Chondrocyte (in vitro differentiated cells): Measurements from ENCODE around the gene PRH2. TPM values are rescaled to one million over a fixed set of nuclear protein-coding genes. Genes with fewer than 3 reads are reported as not detected.

Experiments used
- DNase-seq: peaks from one replicate; pipeline ENCODE4 v3.0.0; 2021; ENCODE audit warnings: mixed read lengths, low spot score
- H3K27ac Mint-ChIP-seq: one replicate; pipeline ENCODE4 v1.8.0; 2021; ENCODE audit warnings: mild to moderate bottlenecking, moderate library complexity, mixed read lengths; ENCODE audit not compliant: unreplicated experiment
- H3K27me3 Mint-ChIP-seq: 2 replicates; pipeline ENCODE4 v1.8.0; 2021; ENCODE audit warnings: low read depth, mixed read lengths
- H3K36me3 Mint-ChIP-seq: 2 replicates; pipeline ENCODE4 v1.8.0; 2021; ENCODE audit warnings: low read depth, mixed read lengths
- H3K4me1 Mint-ChIP-seq: 2 replicates; pipeline ENCODE4 v1.8.0; 2021; ENCODE audit warnings: low read depth, mild to moderate bottlenecking, mixed read lengths
- H3K4me3 Mint-ChIP-seq: one replicate; pipeline ENCODE4 v1.8.0; 2021; ENCODE audit warnings: mild to moderate bottlenecking, moderate library complexity, mixed read lengths; ENCODE audit not compliant: unreplicated experiment
- H3K9me3 Mint-ChIP-seq: 2 replicates; pipeline ENCODE4 v1.8.0; 2021; ENCODE audit warnings: low read depth, mixed read lengths
- long read RNA-seq: library from polyadenylated mRNA; stranded (forward); transcript quantifications from one replicate; pipeline ENCODE4 v2.0.0, GENCODE V29; 2021
- total RNA-seq: library from RNA; stranded (reverse); gene quantifications from 3 replicates; pipeline ENCODE4 v1.2.1, GENCODE V29; 2021
- TF ChIP-seq, protein P1 (sequence below): fragments of 200-600 bp; sonication (generic); IDR thresholded peaks from 2 replicates; pipeline ENCODE4 v1.5.0; 2021; ENCODE audit warnings: antibody characterized with exemption, mild to moderate bottlenecking, moderate library complexity

Gene PRH2
- not detected in 3 replicates for total RNA-seq
- long read RNA-seq: 0 reads

DNA sequence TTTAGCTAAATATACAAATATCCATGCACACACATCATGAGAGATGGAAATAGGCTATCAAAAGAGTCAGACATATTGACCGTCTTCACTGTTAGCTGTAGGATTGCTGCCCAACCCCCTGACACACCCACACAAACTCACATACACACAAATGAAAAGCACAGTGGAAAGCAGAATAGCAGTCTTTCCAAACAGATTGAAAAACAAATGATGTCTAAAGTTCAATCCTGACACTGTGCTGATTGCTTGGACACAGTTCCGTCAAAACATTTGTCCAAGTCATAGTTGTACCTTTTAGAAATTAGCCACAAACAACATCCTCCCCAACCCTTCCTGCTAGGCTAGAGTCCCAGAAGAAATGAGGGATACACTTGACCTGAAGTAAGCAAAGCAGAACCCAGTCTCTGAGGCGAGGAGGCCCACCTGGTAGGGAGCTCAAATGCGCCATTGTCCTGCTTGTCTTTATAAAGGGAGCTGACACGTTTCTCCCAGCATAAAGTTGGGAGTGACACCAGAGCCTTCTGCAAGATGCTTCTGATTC lies at the start of gene PRH2:
TSS of gene PRH2 (plus strand) at position 491 of the 541 bp plus-strand sequence. CDS start at position 529, 38 bp downstream.
- H3K36me3 Mint-ChIP-seq: no peaks in the 10 kb centered on the region
- no peak within 1 kb of the TSS for H3K4me3 Mint-ChIP-seq
- no peaks in the 10 kb centered on the region for H3K4me1 Mint-ChIP-seq

DNA sequence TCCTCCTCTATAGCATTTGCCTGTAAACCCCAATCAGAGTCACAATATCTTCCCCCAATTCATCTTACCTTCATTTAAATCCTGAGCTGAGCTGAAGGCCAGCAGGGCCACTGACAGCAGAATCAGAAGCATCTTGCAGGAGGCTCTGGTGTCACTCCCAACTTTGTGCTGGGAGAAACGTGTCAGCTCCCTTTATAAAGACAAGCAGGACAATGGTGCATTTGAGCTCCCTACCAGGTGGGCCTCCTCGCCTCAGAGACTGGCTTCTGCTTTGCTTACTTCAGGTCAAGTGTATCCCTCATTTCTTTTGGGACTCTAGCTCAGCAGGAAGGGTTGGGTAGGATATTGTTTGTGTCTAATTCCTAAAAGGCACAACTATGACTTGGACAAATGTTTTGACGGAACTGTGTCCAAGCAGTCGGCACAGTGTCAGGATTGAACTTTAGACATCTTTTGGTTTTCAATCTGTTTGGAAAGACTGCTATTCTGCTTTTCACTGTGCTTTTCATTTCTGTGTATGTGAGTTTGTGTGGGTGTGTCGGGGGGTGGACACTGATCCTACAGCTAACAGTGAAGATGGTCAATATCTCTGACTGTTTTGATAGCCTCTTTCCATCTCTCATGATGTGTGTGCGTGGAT lies 44.8 kb upstream of the PRH2 start, which contains the start of gene PRH1:
TSS of gene PRH1 (minus strand) at position 170 of the 640 bp plus-strand sequence. CDS start at position 132, 38 bp downstream.
- Mint-ChIP-seq H3K4me1 (no peaks in the 10 kb centered on the region), H3K4me3 (no peak within 1 kb of the TSS), H3K9me3 (no peaks in the 10 kb centered on the region), H3K27me3 (no peaks in the 10 kb centered on the region), H3K36me3 (peaks cover 6% of the 10 kb centered on the region), H3K27ac (no peak within 1 kb of the TSS)
- TF ChIP-seq, protein P1, sequence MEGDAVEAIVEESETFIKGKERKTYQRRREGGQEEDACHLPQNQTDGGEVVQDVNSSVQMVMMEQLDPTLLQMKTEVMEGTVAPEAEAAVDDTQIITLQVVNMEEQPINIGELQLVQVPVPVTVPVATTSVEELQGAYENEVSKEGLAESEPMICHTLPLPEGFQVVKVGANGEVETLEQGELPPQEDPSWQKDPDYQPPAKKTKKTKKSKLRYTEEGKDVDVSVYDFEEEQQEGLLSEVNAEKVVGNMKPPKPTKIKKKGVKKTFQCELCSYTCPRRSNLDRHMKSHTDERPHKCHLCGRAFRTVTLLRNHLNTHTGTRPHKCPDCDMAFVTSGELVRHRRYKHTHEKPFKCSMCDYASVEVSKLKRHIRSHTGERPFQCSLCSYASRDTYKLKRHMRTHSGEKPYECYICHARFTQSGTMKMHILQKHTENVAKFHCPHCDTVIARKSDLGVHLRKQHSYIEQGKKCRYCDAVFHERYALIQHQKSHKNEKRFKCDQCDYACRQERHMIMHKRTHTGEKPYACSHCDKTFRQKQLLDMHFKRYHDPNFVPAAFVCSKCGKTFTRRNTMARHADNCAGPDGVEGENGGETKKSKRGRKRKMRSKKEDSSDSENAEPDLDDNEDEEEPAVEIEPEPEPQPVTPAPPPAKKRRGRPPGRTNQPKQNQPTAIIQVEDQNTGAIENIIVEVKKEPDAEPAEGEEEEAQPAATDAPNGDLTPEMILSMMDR: no peak
- DNase-seq: no peak

More for the DNA sequence above, at the start of gene PRH2:
- TF ChIP-seq, protein P1: no peak
- no peaks in the 10 kb centered on the region for H3K27me3 Mint-ChIP-seq
- no peak for DNase-seq
- no peak within 1 kb of the TSS for H3K27ac Mint-ChIP-seq
- H3K9me3 Mint-ChIP-seq: no peaks in the 10 kb centered on the region

DNA sequence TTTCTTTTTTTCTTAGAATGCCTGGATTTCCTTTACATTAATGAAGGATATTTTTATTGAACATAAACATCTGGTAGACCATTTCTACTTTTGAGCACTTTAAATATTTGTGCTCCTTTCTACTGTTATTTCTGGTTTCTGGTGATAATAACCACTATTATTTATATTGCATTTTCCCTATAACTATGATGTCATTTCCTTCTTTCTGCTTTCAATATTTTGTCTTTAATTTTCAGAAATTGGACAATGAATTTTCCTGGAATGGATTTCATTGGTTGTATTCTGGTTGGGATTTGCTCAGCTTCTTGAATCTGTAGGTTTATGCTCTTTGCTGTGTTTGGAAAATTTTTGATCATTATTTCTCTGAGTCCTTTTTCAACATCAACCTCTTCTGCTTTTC lies 39.8 kb upstream of the PRH2 start:
- no peaks in the 10 kb centered on the region for H3K4me1 Mint-ChIP-seq
- H3K4me3 Mint-ChIP-seq: no peak overlapping the region
- H3K27ac Mint-ChIP-seq: no peak overlapping the region
- H3K9me3 Mint-ChIP-seq: no peaks in the 10 kb centered on the region
- H3K27me3 Mint-ChIP-seq: no peaks in the 10 kb centered on the region
- TF ChIP-seq, protein P1: no peak
- no peak for DNase-seq
- H3K36me3 Mint-ChIP-seq: no peaks in the 10 kb centered on the region

DNA sequence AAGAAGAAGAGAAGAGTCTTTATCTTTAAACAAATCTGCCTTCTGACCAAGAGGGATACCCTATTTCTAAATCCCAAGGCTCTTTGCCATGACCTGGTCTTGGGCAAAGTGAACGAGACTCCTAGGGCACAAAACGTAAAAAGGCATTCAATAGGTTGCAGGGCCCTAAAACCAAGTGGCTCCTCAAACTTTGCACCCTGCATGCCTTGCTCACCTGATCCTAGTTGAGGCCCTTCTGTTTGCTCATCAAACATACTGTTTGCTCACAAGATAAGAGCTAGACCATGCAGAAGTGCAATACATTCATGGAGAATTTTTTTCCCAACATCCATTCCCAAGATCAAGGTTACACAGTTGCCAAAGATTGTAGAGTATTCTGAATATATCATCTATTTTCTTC lies 37.1 kb upstream of the PRH2 start:
- no peaks in the 10 kb centered on the region for H3K36me3 Mint-ChIP-seq
- TF ChIP-seq, protein P1: no peak
- H3K27me3 Mint-ChIP-seq: no peaks in the 10 kb centered on the region
- no peak overlapping the region for H3K4me3 Mint-ChIP-seq
- no peak for DNase-seq
- no peaks in the 10 kb centered on the region for H3K9me3 Mint-ChIP-seq
- no peaks in the 10 kb centered on the region for H3K4me1 Mint-ChIP-seq
- H3K27ac Mint-ChIP-seq: no peak overlapping the region

DNA sequence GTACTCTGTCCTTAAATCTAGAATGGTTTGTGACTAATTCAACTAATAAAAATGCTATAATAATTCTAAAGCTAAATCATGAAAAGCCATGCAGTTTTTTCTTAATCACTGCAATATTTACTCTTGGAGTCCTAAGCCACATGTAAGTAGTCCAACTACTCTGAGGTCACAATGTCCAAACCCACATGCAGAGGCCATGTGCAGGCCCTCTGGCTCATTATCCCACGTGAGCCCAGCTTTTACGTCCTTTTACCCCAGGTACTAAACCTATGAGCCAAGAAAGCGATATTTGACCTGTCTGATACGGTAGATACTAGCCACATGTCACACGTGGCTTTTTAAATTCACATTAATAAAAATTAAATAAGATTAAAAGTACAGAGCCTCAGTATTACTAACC lies 32.2 kb upstream of the PRH2 start:
- peaks cover 4% of the 10 kb centered on the region for H3K36me3 Mint-ChIP-seq
- TF ChIP-seq, protein P1: no peak
- H3K9me3 Mint-ChIP-seq: peaks cover 1% of the 10 kb centered on the region
- H3K4me1 Mint-ChIP-seq: no peaks in the 10 kb centered on the region
- H3K27ac Mint-ChIP-seq: no peak overlapping the region
- H3K27me3 Mint-ChIP-seq: no peaks in the 10 kb centered on the region
- H3K4me3 Mint-ChIP-seq: no peak overlapping the region
- DNase-seq: no peak
